Measurements from ENCODE around the gene ITGA11.
"Not testable (repeated sequence)": the region's sequence is repeated elsewhere in the genome, so short reads cannot be mapped to it uniquely, and the experiment has no call there.

The ITGA11 gene

GRCh38 chr15:68410466-68411342, 21.3 kb downstream of the ITGA11 start:
- DNase-seq, result peak; percentile 26

- peak; percentile 22 for DNase-seq
Observed at GRCh38 chr15:68409736-68410370, 22.1 kb downstream of the ITGA11 start.

- DNase-seq, result peak; percentile 19
Observed at GRCh38 chr15:68408971-68409370, 23.0 kb downstream of the ITGA11 start.

- peak; percentile 29 for DNase-seq
Observed at GRCh38 chr15:68407886-68408881, 23.8 kb downstream of the ITGA11 start.

GRCh38 chr15:68407141-68407885, 24.6 kb downstream of the ITGA11 start:
- DNase-seq, result peak; percentile 23

- DNase-seq, result peak; percentile 38
Observed at GRCh38 chr15:68405378-68406250, 26.3 kb downstream of the ITGA11 start.

GRCh38 chr15:68404056-68404798, 27.7 kb downstream of the ITGA11 start:
- peak; percentile 32 for DNase-seq

GRCh38 chr15:68403161-68403941, 28.6 kb downstream of the ITGA11 start:
- peak; percentile 22 for DNase-seq

- DNase-seq, result peak; percentile 44
Observed at GRCh38 chr15:68402432-68403160, 29.4 kb downstream of the ITGA11 start.

- DNase-seq, result peak; percentile 25
Observed at GRCh38 chr15:68401496-68402431, 30.2 kb downstream of the ITGA11 start.

GRCh38 chr15:68400066-68400456, 31.9 kb downstream of the ITGA11 start:
- no peak for DNase-seq

- no peak for DNase-seq
Observed at GRCh38 chr15:68399096-68400065, 32.6 kb downstream of the ITGA11 start.

GRCh38 chr15:68397999-68398398, 34.0 kb downstream of the ITGA11 start:
- not testable (repeated sequence) for DNase-seq

GRCh38 chr15:68396068-68396467, 35.9 kb downstream of the ITGA11 start:
- DNase-seq, result no peak

GRCh38 chr15:68391121-68391520, 40.8 kb downstream of the ITGA11 start:
- peak; percentile 38 for DNase-seq

Data from islet precursor cell (in vitro differentiated cells).